ENCODE results near the gene PTPRD.

DNA sequence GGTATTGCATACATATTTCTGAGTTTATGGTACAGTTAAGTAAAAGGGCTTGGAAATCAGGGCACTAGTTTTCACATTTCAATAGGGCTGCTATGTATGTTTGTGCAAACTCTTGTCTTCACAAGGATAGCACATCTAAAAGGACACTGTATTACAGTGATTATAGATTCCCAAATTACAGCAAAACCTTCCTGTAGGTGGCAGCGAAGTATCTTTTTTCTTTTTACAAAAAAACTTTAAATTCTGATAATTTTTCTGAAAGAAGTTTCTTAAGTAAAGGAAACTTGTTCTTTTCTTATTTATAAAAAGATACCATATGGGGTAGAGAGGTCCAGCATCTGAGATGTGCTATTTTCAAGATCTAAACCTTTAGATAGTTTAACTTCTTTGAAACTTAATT, 337.8 kb downstream of the PTPRD start:
- TF ChIP-seq, protein P1, sequence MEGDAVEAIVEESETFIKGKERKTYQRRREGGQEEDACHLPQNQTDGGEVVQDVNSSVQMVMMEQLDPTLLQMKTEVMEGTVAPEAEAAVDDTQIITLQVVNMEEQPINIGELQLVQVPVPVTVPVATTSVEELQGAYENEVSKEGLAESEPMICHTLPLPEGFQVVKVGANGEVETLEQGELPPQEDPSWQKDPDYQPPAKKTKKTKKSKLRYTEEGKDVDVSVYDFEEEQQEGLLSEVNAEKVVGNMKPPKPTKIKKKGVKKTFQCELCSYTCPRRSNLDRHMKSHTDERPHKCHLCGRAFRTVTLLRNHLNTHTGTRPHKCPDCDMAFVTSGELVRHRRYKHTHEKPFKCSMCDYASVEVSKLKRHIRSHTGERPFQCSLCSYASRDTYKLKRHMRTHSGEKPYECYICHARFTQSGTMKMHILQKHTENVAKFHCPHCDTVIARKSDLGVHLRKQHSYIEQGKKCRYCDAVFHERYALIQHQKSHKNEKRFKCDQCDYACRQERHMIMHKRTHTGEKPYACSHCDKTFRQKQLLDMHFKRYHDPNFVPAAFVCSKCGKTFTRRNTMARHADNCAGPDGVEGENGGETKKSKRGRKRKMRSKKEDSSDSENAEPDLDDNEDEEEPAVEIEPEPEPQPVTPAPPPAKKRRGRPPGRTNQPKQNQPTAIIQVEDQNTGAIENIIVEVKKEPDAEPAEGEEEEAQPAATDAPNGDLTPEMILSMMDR (IDR thresholded peaks at IDR 0.05): no peak
- no peak for TF ChIP-seq POLR2A (IDR thresholded peaks at IDR 0.05)

All from ovary (tissue), 3 donors.